AG09309 (cell line): ENCODE results near the gene STAC2.

Source experiments
- DNase-seq: peaks from one replicate; pipeline ENCODE4 v3.0.0-alpha.2; 2010; ENCODE audit warnings: low read depth
- H3K4me3 ChIP-seq: 2 replicates; pipeline ENCODE4 v1.5.1; 2011; ENCODE audit warnings: mild to moderate bottlenecking, low read depth, low read length, moderate library complexity; ENCODE audit not compliant: control insufficient read depth
- TF ChIP-seq, protein P1 (sequence below): IDR thresholded peaks from 2 replicates; pipeline ENCODE4 v1.5.1; 2011; ENCODE audit warnings: mild to moderate bottlenecking, low read depth, low read length, inconsistent platforms; ENCODE audit not compliant: insufficient read depth, control insufficient read depth; ENCODE audit errors: missing control alignments

Gene STAC2

DNA sequence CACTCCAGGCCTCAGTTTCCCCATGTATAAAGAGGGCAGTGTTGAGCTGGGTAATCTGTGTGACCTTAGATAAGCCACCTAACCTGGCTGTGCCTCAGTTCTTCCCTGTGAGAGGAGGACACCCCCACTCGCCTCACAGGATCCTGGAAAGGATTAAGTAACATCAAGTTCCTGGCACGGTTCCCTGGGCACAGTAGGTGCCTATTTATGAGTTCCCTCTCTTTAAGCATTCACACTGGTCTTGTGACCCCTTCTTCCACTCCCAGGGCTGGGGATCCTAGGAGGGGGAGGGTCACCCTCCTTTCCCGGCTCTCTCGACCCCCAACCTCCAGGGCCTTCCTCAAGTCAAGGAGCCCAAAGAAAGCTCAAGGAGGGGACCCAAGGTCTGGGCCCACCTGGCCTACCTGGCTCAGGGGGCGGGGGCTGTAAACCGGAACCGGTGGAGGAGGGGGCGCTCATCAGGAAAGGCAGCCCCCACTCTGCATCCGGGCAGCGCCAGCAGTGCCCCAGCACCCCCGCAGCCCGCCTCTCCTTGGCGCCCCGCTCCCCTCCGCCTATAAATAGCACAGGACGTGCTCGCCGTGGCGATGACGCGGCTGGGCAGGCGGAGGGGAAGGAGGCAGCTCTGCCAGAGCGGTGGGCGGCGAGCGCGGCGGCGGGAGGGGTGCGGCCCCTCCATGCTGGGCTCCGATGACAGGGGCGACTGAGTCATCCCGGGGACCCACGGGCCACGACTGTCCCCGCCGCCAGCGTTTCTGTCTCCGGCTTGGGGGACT is 16.2 kb downstream of the STAC2 start:
- TF ChIP-seq, protein P1, sequence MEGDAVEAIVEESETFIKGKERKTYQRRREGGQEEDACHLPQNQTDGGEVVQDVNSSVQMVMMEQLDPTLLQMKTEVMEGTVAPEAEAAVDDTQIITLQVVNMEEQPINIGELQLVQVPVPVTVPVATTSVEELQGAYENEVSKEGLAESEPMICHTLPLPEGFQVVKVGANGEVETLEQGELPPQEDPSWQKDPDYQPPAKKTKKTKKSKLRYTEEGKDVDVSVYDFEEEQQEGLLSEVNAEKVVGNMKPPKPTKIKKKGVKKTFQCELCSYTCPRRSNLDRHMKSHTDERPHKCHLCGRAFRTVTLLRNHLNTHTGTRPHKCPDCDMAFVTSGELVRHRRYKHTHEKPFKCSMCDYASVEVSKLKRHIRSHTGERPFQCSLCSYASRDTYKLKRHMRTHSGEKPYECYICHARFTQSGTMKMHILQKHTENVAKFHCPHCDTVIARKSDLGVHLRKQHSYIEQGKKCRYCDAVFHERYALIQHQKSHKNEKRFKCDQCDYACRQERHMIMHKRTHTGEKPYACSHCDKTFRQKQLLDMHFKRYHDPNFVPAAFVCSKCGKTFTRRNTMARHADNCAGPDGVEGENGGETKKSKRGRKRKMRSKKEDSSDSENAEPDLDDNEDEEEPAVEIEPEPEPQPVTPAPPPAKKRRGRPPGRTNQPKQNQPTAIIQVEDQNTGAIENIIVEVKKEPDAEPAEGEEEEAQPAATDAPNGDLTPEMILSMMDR: no peak
- no peak for DNase-seq
- peak overlapping the region; percentile 39 for H3K4me3 ChIP-seq

DNA sequence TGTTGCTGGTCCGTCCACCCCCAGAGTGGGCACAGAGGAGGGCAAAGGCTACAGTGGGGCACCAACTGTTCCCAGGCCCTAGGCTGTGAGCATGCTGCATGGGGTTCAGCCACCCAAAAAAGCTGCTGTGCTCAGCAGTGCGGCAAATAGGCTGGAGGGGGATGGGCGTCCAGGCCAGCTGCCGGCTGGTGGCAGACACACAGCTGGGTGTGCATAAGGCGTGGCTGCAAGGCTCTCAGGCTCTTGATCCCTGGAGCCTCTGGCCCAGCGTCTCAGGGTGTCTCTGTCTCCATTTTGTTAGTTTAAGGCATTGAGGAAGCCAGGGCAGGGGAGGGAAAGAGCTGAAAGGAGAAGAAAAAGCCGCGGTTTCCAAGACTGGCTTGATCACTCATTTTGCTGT is 16.9 kb downstream of the STAC2 start:
- no peak overlapping the region for H3K4me3 ChIP-seq
- no peak for DNase-seq
- TF ChIP-seq, protein P1: no peak

DNA sequence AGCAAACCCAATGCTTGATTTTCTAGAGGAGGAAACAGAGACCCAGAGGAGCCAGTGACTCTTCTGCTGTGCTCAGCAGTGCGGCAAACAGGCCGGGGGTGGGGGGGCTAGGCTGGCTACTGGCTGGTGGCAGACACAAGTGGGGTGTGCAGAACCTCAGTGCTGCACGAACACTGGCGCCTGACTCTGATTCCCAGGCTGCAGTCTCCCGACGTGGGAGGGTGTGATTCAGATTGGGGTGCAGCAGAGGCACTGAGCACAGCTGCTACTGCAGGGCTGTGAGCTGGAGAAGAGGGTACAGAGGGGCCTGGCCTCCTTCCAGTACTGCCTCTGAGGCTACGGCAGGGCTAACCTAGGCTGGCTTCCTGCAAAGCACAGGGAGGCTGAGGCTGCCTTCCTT is 17.6 kb downstream of the STAC2 start:
- DNase-seq: no peak
- TF ChIP-seq, protein P1: no peak
- H3K4me3 ChIP-seq: no peak overlapping the region

DNA sequence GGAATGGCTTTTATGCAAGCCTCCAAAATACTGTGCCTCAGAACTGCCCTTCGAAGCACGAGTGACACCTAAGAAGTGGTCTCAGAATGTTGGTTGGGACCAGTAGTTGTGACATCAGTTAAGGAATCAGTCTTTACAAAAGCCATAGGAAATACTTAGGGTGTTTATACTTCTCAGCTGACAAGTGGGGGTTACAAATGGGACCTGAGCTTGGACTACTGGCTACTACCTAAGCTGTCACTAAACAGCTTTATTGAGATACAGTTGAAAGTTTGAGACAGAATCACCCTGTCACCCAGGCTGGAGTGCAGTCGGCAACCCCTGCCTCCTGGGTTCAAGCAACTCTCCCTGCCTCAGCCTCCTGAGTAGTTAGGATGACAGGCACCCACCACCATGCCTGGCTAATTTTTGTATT is 20.6 kb downstream of the STAC2 start:
- no peak overlapping the region for H3K4me3 ChIP-seq
- DNase-seq: no peak
- TF ChIP-seq, protein P1: no peak

DNA sequence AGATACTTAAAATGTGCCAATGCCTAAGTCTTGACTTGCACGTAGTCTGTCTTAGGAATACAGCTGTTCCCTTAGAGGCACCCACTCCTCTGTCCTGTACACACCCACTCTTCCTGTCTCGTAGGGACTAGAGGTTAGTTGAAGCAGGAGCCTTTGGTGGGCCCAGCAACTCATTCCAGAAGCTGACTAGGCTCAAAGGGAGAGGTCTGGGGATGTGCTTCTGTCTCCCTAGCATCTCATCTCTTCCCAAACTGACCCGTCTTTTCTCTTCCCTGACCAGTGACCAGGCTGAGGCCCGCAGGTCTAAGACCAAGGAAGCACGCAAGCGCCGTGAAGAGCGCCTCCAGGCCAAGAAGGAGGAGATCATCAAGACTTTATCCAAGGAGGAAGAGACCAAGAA is 21.5 kb downstream of the STAC2 start:
- TF ChIP-seq, protein P1: no peak
- no peak for DNase-seq
- H3K4me3 ChIP-seq: no peak overlapping the region

DNA sequence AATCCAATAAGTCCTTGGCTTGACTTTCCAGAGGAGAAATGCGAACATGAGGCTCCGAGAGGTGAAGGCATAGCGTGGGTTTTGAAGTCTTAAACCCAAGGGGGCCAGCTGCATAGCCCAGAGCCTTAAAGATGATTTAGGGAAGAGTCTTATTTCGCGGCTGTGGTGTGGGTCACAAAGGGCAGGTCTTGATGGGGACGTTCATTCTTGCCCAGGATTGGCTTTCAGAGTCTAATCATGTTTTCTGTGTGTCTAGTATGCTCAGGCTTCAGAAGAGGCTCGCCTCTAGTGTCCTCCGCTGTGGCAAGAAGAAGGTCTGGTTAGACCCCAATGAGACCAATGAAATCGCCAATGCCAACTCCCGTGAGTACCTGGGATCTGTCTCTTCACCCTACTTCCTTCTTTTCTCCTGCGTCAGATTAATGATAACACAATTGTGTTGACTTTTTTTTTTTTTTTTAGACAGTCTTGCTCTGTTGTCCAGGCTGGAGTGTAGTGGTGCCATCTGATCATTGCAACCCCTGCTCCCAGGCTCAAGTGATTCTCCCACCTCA is 24.7 kb downstream of the STAC2 start:
- peak overlapping the region; percentile 84 for H3K4me3 ChIP-seq
- no peak for DNase-seq
- TF ChIP-seq, protein P1: no peak
